ENCODE data around the gene ZNF888.
"Not testable (repeated sequence)": the region's sequence is repeated elsewhere in the genome, so short reads cannot be mapped to it uniquely, and the experiment has no call there.

ZNF888 gene

DNA sequence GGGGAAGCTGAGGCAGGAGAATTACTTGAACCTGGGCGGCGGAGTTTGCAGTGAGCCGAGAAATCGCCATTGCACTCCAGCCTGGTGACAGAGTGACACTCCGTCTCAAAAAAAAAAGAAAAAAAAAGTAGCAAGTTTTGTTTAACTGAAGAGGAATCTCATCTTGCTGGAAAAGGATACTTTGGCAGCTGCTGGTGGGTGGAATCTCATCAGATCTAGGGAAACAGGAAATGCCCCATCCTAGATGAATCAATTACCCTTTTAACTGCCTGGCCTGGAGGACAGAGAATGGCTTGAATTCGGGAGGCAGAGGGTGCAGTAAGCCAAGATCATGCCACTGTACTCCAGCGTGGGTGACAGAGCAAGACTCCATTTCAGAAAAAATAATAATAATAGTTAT, 34.2 kb downstream of the ZNF888 start:
- no peak for DNase-seq (ENCODE audit: low read depth, low spot score)
- in situ Hi-C loops (cut with HindIII; ENCODE audit: low sequenced_read_pairs), result no loop called here
- TF ChIP-seq, protein P1, sequence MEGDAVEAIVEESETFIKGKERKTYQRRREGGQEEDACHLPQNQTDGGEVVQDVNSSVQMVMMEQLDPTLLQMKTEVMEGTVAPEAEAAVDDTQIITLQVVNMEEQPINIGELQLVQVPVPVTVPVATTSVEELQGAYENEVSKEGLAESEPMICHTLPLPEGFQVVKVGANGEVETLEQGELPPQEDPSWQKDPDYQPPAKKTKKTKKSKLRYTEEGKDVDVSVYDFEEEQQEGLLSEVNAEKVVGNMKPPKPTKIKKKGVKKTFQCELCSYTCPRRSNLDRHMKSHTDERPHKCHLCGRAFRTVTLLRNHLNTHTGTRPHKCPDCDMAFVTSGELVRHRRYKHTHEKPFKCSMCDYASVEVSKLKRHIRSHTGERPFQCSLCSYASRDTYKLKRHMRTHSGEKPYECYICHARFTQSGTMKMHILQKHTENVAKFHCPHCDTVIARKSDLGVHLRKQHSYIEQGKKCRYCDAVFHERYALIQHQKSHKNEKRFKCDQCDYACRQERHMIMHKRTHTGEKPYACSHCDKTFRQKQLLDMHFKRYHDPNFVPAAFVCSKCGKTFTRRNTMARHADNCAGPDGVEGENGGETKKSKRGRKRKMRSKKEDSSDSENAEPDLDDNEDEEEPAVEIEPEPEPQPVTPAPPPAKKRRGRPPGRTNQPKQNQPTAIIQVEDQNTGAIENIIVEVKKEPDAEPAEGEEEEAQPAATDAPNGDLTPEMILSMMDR (IDR thresholded peaks at IDR 0.05; ENCODE audit: low read depth, low read length), result no peak
- no peak overlapping the region for H3K4me3 ChIP-seq (ENCODE audit: low read depth, low read length)

DNA sequence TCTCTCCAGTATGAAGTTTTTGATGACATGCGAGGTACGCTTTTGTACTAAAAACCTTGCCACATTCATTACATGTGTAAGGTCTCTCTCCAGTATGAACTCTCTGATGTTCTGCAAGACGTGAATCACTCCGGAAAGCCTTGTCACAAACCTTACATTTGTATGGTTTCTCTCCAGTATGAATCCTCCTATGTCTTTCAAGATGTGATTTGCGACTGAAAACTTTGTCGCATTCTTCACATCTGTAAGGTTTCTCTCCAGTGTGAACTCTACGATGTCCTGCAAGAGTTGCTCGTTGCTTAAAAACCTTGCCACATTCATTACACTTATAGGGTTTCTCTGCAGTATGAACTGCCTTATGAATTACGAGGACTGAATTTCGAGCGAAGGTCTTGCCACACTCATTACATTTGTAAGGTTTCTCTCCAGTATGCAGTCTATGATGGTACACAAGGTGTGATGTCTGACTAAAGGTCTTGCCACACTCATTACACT, 42.3 kb downstream of the ZNF888 start:
- DNase-seq (ENCODE audit: low read depth, low spot score), result no peak
- TF ChIP-seq, protein P1 (IDR thresholded peaks at IDR 0.05; ENCODE audit: low read depth, low read length), result no peak
- H3K4me3 ChIP-seq (ENCODE audit: low read depth, low read length), result no peak overlapping the region
- in situ Hi-C loops (cut with HindIII; ENCODE audit: low sequenced_read_pairs), result no loop called here

DNA sequence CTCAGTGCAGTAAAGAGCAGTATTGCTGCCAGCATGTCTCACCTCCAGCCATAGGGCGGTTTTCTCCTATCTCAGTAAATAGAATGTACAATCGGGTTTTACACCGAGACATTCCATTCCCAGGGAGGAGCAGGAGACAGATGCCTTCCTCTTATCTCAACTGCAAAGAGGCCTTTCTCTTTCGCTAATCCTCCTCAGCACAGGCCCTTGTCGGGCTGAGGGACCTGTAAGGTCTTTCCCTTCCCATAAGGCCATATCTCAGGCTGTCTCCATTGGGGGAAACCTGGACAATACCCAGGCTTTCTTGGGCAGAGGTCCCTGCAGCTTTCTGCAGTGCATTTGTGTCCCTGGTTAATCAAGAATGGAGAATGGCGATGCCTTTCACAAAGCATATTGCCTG, 50.2 kb downstream of the ZNF888 start:
- H3K4me3 ChIP-seq (ENCODE audit: low read depth, low read length); in situ Hi-C loops (cut with HindIII; ENCODE audit: low sequenced_read_pairs): not testable (repeated sequence)

DNA sequence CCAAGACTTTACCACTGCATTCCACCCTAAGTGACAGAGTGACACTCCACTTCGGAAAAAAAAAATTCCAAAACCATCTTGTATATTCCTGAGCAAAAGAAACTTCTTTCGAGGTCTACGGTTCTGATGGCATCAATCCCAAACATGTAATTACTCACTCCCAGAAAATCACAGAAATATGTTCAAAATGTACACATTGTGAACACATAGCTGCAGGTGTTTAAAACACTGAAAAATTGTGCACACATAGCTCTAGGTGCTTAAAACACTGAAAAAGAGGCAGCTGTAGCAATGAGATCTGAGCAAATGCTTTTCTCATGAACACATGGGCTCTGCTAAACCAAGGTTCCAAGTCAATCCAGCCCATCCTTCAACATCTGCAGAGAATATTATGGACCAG, 51.8 kb downstream of the ZNF888 start:
- TF ChIP-seq, protein P1 (IDR thresholded peaks at IDR 0.05; ENCODE audit: low read depth, low read length), result no peak
- DNase-seq (ENCODE audit: low read depth, low spot score), result no peak
- H3K4me3 ChIP-seq (ENCODE audit: low read depth, low read length), result no peak overlapping the region
- in situ Hi-C loops (cut with HindIII; ENCODE audit: low sequenced_read_pairs), result no loop called here

More for the DNA sequence above, 50.2 kb downstream of the ZNF888 start:
- DNase-seq (ENCODE audit: low read depth, low spot score), result not testable (repeated sequence)

DNA sequence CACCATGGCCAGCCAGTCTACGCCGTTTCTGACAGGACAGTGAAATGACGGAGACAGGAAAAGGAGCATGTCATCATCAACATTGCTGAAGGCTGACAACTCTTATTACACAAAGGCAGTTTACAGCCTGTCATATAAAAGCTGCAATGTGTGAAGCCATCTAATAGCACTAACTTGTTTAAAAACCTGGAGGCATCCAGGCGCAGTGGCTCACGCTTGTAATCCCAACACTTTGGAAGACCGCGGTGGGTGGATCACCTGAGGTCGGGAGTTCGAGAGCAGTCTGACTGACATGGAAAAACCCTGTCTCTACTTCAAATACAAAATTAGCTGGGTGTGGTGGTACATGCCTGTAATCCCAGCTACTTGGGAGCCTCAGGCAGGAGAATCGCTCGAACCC, 55.2 kb downstream of the ZNF888 start:
- DNase-seq (ENCODE audit: low read depth, low spot score); H3K4me3 ChIP-seq (ENCODE audit: low read depth, low read length); in situ Hi-C loops (cut with HindIII; ENCODE audit: low sequenced_read_pairs): not testable (repeated sequence)

DNA sequence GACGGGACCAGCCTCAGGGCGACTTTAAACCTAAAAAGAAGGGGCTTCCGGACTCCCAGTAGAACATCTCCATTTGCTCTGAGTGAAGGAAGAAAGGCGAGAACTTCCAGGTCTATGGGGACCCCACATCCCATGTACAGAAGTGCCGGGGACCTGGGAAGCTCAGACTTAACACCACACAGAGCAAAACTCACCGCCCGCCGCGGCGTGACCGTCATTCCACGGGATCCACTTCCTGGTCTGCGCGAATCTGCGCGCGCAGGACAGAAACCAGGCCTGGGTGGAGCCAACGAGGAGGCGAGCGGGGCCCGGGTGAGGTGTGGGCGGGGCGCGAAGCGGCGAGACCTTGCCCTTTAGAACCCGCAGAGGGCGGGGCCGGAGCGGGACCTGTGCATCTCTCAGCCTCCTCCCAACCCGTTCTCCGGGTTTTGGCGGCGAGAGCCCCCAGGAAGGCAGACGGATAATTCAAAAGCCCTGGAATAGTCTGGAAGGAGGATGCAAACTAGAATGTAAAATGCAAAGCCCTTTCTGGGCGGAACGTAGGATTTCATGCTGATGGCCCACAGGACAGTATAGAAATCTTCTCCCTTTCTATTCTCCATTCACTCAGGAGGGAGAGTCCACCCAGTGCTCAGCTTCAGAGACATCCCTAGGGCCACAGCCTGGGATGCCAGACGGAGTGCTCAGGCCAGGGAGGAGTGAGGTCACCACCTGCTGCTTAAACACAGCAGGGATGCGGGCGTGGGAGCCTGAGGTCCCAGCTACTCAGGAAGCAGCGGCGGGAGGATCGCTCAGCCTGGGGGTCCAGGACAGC, 65.6 kb downstream of the ZNF888 start, which contains the start of gene ZNF468:
ZNF468 (minus strand) TSS at position 242 of the 814 bp plus-strand sequence. CDS start 3,347 bp downstream, outside the sequence.
- H3K4me3 ChIP-seq (ENCODE audit: low read depth, low read length), result peak within 1 kb of the TSS; percentile 70
- in situ Hi-C loops (cut with HindIII; ENCODE audit: low sequenced_read_pairs), result not testable (repeated sequence)
- DNase-seq (ENCODE audit: low read depth, low spot score), result peak; percentile 43

DNA sequence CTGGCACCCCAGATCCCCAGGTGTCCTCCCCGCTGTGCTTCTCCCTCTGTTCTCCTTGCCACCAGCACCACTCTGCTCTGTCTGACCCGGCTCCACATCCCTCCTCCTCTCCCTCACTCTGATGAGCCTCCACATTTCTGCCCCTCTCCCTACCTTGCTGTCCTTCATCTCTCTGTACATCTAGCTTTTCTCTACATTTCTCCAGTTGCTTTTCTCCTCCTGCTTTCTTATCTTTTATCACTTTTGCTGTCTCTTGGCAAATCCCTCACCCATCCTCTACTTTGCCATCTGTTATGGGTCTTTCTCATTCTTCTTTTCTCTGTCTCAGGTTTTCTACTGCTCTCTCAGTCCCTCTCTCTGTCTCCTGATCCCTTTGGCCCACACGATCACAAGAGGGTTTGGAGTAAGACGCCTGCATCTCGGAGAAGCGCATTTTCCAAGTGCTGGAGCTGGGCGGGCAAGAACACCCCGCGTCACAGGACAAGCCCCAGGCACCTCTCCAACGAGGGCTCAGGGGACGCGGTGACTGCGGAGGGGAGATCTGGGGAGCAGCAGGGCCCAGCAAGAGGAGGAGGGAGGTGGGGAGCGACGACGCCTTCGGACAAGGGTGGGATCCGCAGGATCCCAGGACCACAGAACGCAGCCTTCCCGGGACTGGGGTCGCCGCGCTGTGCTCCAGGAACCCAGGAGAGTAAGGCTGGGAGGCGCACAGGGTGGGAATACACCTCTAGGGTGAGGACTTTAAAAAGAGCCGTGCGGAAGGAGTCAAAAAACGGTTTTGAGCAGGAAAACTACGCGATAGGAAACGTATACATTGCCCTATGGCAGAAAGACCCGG, 66.5 kb downstream of the ZNF888 start:
- in situ Hi-C loops (cut with HindIII; ENCODE audit: low sequenced_read_pairs), result not testable (repeated sequence)
- DNase-seq (ENCODE audit: low read depth, low spot score), result peak; percentile 3
- H3K4me3 ChIP-seq (ENCODE audit: low read depth, low read length), result peak overlapping the region; percentile 70

Data from astrocyte of the spinal cord (primary cell).